Chondrocyte (in vitro differentiated cells): ENCODE measurements around the gene MIPEP. TPM values are rescaled to one million over a fixed set of nuclear protein-coding genes. Genes with fewer than 3 reads are reported as not detected.

Experiments
- DNase-seq: peaks from one replicate; pipeline ENCODE4 v3.0.0; 2021; ENCODE audit warnings: mixed read lengths, low spot score
- H3K27ac Mint-ChIP-seq: one replicate; pipeline ENCODE4 v1.8.0; 2021; ENCODE audit warnings: mild to moderate bottlenecking, moderate library complexity, mixed read lengths; ENCODE audit not compliant: unreplicated experiment
- H3K27me3 Mint-ChIP-seq: 2 replicates; pipeline ENCODE4 v1.8.0; 2021; ENCODE audit warnings: low read depth, mixed read lengths
- H3K36me3 Mint-ChIP-seq: 2 replicates; pipeline ENCODE4 v1.8.0; 2021; ENCODE audit warnings: low read depth, mixed read lengths
- H3K4me1 Mint-ChIP-seq: 2 replicates; pipeline ENCODE4 v1.8.0; 2021; ENCODE audit warnings: low read depth, mild to moderate bottlenecking, mixed read lengths
- H3K4me3 Mint-ChIP-seq: one replicate; pipeline ENCODE4 v1.8.0; 2021; ENCODE audit warnings: mild to moderate bottlenecking, moderate library complexity, mixed read lengths; ENCODE audit not compliant: unreplicated experiment
- H3K9me3 Mint-ChIP-seq: 2 replicates; pipeline ENCODE4 v1.8.0; 2021; ENCODE audit warnings: low read depth, mixed read lengths
- total RNA-seq: library from RNA; stranded (reverse); gene quantifications from 3 replicates; pipeline ENCODE4 v1.2.1, GENCODE V29; 2021
- TF ChIP-seq, protein P1 (sequence below): fragments of 200-600 bp; sonication (generic); IDR thresholded peaks from 2 replicates; pipeline ENCODE4 v1.5.0; 2021; ENCODE audit warnings: antibody characterized with exemption, mild to moderate bottlenecking, moderate library complexity

The MIPEP gene
- total RNA-seq, 1 donor from 2014 or later, result 14.4 TPM

DNA sequence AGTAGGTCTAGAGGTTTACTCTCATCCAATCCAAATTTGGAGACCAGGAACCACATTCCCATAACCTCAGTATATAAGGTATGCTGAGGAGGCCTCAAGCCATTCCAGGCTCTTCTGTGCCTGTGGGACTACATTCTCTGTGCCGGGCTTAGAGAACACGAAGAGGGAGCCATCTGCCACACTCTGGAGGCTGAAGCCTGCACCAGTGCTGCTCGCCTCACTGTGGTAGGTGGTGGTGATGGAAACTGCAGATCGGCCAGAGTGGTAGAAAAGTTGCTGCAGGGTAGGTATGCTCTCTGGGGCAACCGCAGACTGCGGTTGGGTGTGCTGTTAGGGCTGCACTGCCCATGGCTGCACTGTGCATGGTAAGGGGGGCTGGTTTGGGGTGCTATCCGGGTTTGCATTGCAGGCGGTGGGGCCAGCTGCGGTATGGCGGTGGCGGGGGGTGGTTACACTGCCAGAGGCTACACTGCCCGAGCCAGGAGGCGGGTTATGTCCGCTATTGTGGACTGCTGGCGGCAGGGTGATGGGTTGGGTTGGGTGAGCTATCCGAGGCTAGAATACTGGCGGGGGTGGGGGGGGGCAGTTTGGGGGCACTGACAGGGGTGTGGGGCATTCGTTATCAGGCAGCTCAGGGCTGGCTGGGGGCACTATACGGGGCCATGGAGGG lies 174.0 kb downstream of the MIPEP start:
- TF ChIP-seq, protein P1, sequence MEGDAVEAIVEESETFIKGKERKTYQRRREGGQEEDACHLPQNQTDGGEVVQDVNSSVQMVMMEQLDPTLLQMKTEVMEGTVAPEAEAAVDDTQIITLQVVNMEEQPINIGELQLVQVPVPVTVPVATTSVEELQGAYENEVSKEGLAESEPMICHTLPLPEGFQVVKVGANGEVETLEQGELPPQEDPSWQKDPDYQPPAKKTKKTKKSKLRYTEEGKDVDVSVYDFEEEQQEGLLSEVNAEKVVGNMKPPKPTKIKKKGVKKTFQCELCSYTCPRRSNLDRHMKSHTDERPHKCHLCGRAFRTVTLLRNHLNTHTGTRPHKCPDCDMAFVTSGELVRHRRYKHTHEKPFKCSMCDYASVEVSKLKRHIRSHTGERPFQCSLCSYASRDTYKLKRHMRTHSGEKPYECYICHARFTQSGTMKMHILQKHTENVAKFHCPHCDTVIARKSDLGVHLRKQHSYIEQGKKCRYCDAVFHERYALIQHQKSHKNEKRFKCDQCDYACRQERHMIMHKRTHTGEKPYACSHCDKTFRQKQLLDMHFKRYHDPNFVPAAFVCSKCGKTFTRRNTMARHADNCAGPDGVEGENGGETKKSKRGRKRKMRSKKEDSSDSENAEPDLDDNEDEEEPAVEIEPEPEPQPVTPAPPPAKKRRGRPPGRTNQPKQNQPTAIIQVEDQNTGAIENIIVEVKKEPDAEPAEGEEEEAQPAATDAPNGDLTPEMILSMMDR, result no peak
- Mint-ChIP-seq H3K4me1 (no peaks in the 10 kb centered on the region), H3K4me3 (no peak overlapping the region), H3K27ac (no peak overlapping the region), H3K36me3 (peaks cover 7% of the 10 kb centered on the region), H3K9me3 (peaks cover 13% of the 10 kb centered on the region), H3K27me3 (no peaks in the 10 kb centered on the region)
- no peak for DNase-seq

DNA sequence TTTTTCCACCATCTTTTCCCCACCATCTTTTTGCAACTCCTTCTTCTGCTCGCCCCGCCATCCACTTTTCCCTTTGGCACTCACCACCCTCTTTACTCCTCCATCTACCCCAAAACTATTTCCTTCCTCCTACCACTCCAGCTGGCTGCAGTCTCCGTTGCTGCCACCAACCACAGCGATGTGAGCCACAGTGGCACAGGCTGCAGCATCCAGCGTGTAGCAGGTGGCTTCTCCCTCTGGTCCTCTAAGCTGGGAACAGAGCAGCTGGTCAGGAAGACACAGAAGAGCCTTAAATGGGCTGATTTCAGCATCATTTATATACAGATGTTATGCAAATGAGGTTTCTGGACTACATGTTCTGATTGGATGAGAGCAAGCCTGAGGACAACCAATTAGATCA lies 174.5 kb downstream of the MIPEP start:
- peaks cover 7% of the 10 kb centered on the region for H3K36me3 Mint-ChIP-seq
- no peaks in the 10 kb centered on the region for H3K27me3 Mint-ChIP-seq
- peaks cover 13% of the 10 kb centered on the region for H3K9me3 Mint-ChIP-seq
- no peaks in the 10 kb centered on the region for H3K4me1 Mint-ChIP-seq
- TF ChIP-seq, protein P1, result no peak
- no peak overlapping the region for H3K27ac Mint-ChIP-seq
- H3K4me3 Mint-ChIP-seq, result no peak overlapping the region
- DNase-seq, result no peak

DNA sequence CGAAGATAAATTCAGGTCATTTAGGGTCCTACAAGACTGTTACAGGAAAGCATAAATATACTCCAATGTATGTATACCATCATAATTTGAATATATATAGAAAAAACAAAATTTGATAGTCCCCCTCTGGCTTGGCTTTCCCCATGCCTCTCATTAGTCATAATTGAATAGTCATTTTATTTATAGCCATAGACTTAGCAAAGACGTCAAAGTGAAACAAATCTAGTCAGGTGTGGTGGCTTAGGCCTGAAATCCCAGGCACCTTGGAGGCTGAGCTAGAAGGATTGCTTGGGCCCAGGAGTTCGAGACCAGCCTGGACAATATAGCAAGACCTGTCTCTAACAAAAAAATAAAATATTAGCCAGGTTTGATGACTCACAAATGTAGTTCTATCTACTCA lies 177.8 kb downstream of the MIPEP start:
- Mint-ChIP-seq H3K27ac (no peak overlapping the region), H3K36me3 (peaks cover 7% of the 10 kb centered on the region), H3K4me1 (no peaks in the 10 kb centered on the region), H3K9me3 (peaks cover 13% of the 10 kb centered on the region), H3K4me3 (no peak overlapping the region), H3K27me3 (no peaks in the 10 kb centered on the region)
- TF ChIP-seq, protein P1, result no peak
- DNase-seq, result no peak

DNA sequence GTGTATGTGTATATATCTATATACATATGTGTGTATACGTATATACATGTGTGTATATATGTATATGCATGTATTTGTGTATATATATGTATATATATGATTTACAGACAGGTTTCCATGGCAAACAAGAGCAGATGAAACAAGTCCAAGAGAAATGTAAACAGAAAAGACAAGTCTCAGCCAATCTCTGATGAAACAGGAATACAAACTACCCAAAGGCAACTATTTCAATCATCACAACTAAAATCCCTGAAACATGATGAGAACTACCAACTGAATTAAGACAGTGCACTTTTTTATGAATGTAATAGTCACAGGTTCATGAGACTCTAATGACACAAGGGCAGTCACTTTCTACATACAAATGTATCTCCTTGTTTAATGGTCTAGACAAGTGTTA lies 178.8 kb downstream of the MIPEP start:
- TF ChIP-seq, protein P1, result no peak
- Mint-ChIP-seq H3K27ac (no peak overlapping the region), H3K36me3 (peaks cover 7% of the 10 kb centered on the region), H3K27me3 (no peaks in the 10 kb centered on the region), H3K4me1 (peaks cover 5% of the 10 kb centered on the region), H3K9me3 (peaks cover 13% of the 10 kb centered on the region), H3K4me3 (no peak overlapping the region)
- DNase-seq, result no peak

DNA sequence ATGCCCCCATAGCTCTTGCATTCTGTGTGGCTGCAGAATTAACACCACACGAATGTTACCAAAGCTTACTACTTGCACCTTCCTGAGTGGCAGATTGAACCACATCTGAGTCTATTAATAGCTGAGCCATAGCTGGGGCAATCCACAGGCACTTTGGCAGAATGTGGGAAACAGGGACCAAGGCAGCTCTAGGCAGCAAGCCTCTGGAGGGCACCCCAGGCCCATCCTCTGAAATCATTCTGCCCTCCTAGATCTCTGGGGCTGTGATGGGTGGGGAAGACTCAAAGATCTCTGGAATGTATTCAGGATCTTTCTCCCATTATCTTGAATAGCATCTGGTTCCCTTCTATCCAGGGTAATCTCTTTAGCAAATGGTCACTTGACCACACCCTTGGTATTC lies 179.7 kb downstream of the MIPEP start:
- H3K27me3 Mint-ChIP-seq, result no peaks in the 10 kb centered on the region
- H3K27ac Mint-ChIP-seq, result no peak overlapping the region
- H3K9me3 Mint-ChIP-seq, result peaks cover 13% of the 10 kb centered on the region
- H3K4me3 Mint-ChIP-seq, result no peak overlapping the region
- TF ChIP-seq, protein P1, result peak; percentile 34
- no peak for DNase-seq
- peaks cover 6% of the 10 kb centered on the region for H3K4me1 Mint-ChIP-seq
- peaks cover 7% of the 10 kb centered on the region for H3K36me3 Mint-ChIP-seq
